WTC11 (cell line): Measurements from ENCODE around the gene VMAC. TPM values are rescaled to one million over a fixed set of nuclear protein-coding genes. Genes with fewer than 3 reads are reported as not detected.

ENCODE experiments used
- ATAC-seq: fragments of 200-7000 bp; cut with Tn5 transposase; 2 replicates; pipeline ENCODE4 v1.10.0; 2021; ENCODE audit warnings: mild to moderate bottlenecking, moderate library complexity
- CTCF ChIA-PET: fragments of 300-600 bp; sonication (Branson Sonifier 250); formaldehyde crosslinking; loops from one replicate; lab custom pipeline; 2021; ENCODE audit warnings: antibody characterized with exemption; lab: Charles Lee
- POLR2A ChIA-PET: fragments of 350-600 bp; sonication (Branson Sonifier 250); formaldehyde crosslinking; loops from one replicate; lab custom pipeline; 2021; ENCODE audit warnings: antibody characterized with exemption; lab: Charles Lee
- DNase-seq: peaks from one replicate; pipeline ENCODE4 v3.0.0; 2021; ENCODE audit warnings: low spot score
- H3K27ac Mint-ChIP-seq: 2 replicates; pipeline ENCODE4 v1.8.0; 2021; ENCODE audit warnings: mixed read lengths
- H3K27me3 Mint-ChIP-seq: 2 replicates; pipeline ENCODE4 v1.8.0; 2021; ENCODE audit warnings: low read depth, mild to moderate bottlenecking, moderate library complexity, mixed read lengths
- H3K36me3 Mint-ChIP-seq: 2 replicates; pipeline ENCODE4 v1.8.0; 2021; ENCODE audit warnings: mixed read lengths
- H3K4me1 Mint-ChIP-seq: 2 replicates; pipeline ENCODE4 v1.8.0; 2022; ENCODE audit warnings: mixed read lengths
- H3K4me3 Mint-ChIP-seq: 2 replicates; pipeline ENCODE4 v1.8.0; 2021; ENCODE audit warnings: mild to moderate bottlenecking, moderate library complexity, mixed read lengths
- H3K9me3 Mint-ChIP-seq: 2 replicates; pipeline ENCODE4 v1.8.0; 2021; ENCODE audit warnings: mixed read lengths
- ATF1 ChIP-seq: sonication (generic); formaldehyde crosslinking; IDR thresholded peaks from 2 replicates; pipeline ENCODE4 v1.8.1; 2023; ENCODE audit warnings: mild to moderate bottlenecking, moderate library complexity, missing genetic modification reagents
- CBFB ChIP-seq: sonication (generic); formaldehyde crosslinking; IDR thresholded peaks from 2 replicates; pipeline ENCODE4 v1.8.1; 2022; ENCODE audit warnings: mild to moderate bottlenecking, low read depth, missing genetic modification reagents
- CDX4 ChIP-seq: fragments of 250-450 bp; sonication (Bioruptor Pico); IDR thresholded peaks from 2 replicates; pipeline ENCODE4 v1.9.0; 2021; ENCODE audit warnings: moderate library complexity, mild to moderate bottlenecking, inconsistent platforms, borderline replicate concordance
- E2F4 ChIP-seq: sonication (generic); formaldehyde crosslinking; IDR thresholded peaks from 2 replicates; pipeline ENCODE4 v1.8.1; 2022; ENCODE audit warnings: low read depth, mild to moderate bottlenecking, moderate library complexity, missing genetic modification reagents, borderline replicate concordance
- EMX1 ChIP-seq: fragments of 250-450 bp; sonication (Bioruptor Pico); IDR thresholded peaks from 2 replicates; pipeline ENCODE4 v1.8.0; 2021; ENCODE audit warnings: mild to moderate bottlenecking
- FOXP1 ChIP-seq: sonication (generic); formaldehyde crosslinking; IDR thresholded peaks from 2 replicates; pipeline ENCODE4 v1.8.0; 2022; ENCODE audit warnings: missing genetic modification reagents, mild to moderate bottlenecking, moderate library complexity, borderline replicate concordance
- FOXP4 ChIP-seq: sonication (generic); formaldehyde crosslinking; IDR thresholded peaks from 2 replicates; pipeline ENCODE4 v1.8.0; 2022; ENCODE audit warnings: mild to moderate bottlenecking, missing genetic modification reagents
- JAZF1 ChIP-seq: fragments of 250-450 bp; sonication (Bioruptor Pico); IDR thresholded peaks from 2 replicates; pipeline ENCODE4 v1.9.0; 2021; ENCODE audit warnings: moderate library complexity, mild to moderate bottlenecking, inconsistent platforms
- JUN ChIP-seq: sonication (generic); formaldehyde crosslinking; IDR thresholded peaks from 2 replicates; pipeline ENCODE4 v1.8.0; 2023; ENCODE audit warnings: mild to moderate bottlenecking, missing genetic modification reagents
- KAT7 ChIP-seq: sonication (generic); formaldehyde crosslinking; IDR thresholded peaks from 2 replicates; pipeline ENCODE4 v1.8.1; 2023; ENCODE audit warnings: missing genetic modification reagents, mild to moderate bottlenecking, borderline replicate concordance
- MXD4 ChIP-seq: fragments of 250-450 bp; sonication (Bioruptor Pico); IDR thresholded peaks from 2 replicates; pipeline ENCODE4 v1.8.0; 2021; ENCODE audit warnings: mild to moderate bottlenecking, moderate library complexity, borderline replicate concordance
- NFYB ChIP-seq: sonication (generic); formaldehyde crosslinking; conservative IDR thresholded peaks from 2 replicates; pipeline ENCODE4 v1.8.0; 2022; ENCODE audit warnings: low read depth, missing genetic modification reagents
- OVOL2 ChIP-seq: fragments of 250-450 bp; sonication (Bioruptor Pico); IDR thresholded peaks from 2 replicates; pipeline ENCODE4 v1.9.0; 2021; ENCODE audit warnings: mild to moderate bottlenecking, borderline replicate concordance
- PREB ChIP-seq: sonication (generic); formaldehyde crosslinking; IDR thresholded peaks from 2 replicates; pipeline ENCODE4 v1.8.1; 2022; ENCODE audit warnings: mild to moderate bottlenecking, missing genetic modification reagents, moderate library complexity, borderline replicate concordance
- TP53 ChIP-seq: sonication (generic); formaldehyde crosslinking; IDR thresholded peaks from 2 replicates; pipeline ENCODE4 v1.8.1; 2023; ENCODE audit warnings: mild to moderate bottlenecking, missing genetic modification reagents
- ZNF121 ChIP-seq: sonication (generic); formaldehyde crosslinking; IDR thresholded peaks from 2 replicates; pipeline ENCODE4 v1.8.0; 2023; ENCODE audit warnings: missing genetic modification reagents
- ZNF138 ChIP-seq: sonication (generic); formaldehyde crosslinking; conservative IDR thresholded peaks from 2 replicates; pipeline ENCODE4 v1.8.1; 2022; ENCODE audit warnings: mild to moderate bottlenecking, moderate library complexity, missing genetic modification reagents
- ZNF416 ChIP-seq: fragments of 250-450 bp; sonication (Bioruptor Pico); IDR thresholded peaks from 2 replicates; pipeline ENCODE4 v1.9.0; 2021; ENCODE audit warnings: mild to moderate bottlenecking, inconsistent platforms
- total RNA-seq: library from RNA; stranded (reverse); gene quantifications from 3 replicates; pipeline ENCODE4 v1.2.3, GENCODE V29; 2021
- TF ChIP-seq, protein P1 (sequence below): fragments of 250-450 bp; sonication (Bioruptor Pico); conservative IDR thresholded peaks from 2 replicates; pipeline ENCODE4 v1.9.0; 2021; ENCODE audit warnings: mild to moderate bottlenecking
- TF ChIP-seq, protein P2 (sequence below): sonication (generic); formaldehyde crosslinking; IDR thresholded peaks from 2 replicates; pipeline ENCODE4 v1.8.1; 2023; ENCODE audit warnings: mild to moderate bottlenecking, missing genetic modification reagents

VMAC gene
- total RNA-seq, 1 experiment from 2014 or later = 2.5 TPM

- TF ChIP-seq E2F4 (CRISPR knock-in tag) (no peak), JUN (CRISPR knock-in tag) (no peak), CDX4 (no peak), TP53 (CRISPR knock-in tag) (no peak), ATF1 (no peak), MXD4 (CRISPR knock-in tag) (no peak), JAZF1 (CRISPR knock-in tag) (no peak), ZNF121 (no peak)
- TF ChIP-seq, protein P1, sequence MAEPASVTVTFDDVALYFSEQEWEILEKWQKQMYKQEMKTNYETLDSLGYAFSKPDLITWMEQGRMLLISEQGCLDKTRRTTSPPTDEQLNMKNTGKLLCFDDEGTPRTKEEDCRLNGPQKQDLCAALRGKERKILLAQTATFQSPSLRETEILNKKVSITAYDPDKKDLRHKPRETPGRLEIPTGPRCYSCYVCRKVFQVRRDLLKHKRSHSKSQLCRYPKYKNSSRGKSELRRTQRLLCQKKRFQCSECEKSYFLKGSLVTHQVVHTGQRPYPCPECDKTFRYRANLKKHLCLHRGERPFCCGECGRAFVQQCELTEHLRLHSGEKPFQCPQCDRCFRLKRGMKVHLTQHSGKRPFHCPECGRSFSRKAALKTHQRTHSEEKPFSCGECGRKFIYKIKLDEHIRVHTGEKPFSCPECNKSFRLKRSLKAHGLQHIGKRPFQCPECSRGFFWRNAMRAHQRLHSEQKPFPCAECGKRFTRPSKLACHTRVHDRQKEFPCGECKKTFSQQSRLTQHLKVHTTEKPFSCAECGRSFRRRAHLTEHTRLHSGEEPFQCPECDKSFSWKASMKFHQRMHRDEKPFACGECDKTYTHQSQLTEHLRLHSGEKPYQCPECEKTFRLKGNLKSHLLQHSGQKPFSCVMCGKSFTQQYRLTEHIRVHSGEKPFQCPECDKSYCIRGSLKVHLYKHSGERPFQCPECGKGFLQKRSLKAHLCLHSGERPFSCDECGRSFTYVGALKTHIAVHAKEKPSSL (CRISPR knock-in tag) = no peak
These were observed 28.9 kb downstream of the VMAC start (continued) for GRCh38 chr19:5933391-5934068.

DNA sequence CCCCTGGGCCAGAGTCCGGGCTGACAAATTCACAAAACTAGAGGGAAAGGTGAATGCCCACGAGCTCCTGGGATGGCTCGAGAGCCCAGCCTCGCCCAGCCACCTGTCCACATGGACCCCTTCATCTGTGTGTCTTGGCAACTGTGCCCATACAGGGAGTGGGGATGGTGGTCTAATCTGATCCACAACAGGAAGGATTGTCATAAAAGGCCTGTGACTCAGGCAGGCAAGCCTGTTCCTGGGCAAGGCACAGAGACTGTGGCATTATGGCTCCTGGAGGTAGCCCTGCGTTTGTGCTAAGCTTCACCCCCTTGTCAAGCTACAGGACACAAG is 29.4 kb downstream of the VMAC start:
- CTCF ChIA-PET = interaction anchor here (1.0 to 2.6 kb wide), 3 partner anchors 34 to 130 kb away, joined by 3 to 12 read pairs (median 4); partner anchors contain the start of gene NRTN
- ATAC-seq (no peak), DNase-seq (no peak)
- Mint-ChIP-seq H3K9me3 (no peaks in the 10 kb centered on the region), H3K27ac (no peak overlapping the region; the same call in 1 of the 2 replicates), H3K27me3 (no peaks in the 10 kb centered on the region), H3K36me3 (peaks cover 19% of the 10 kb centered on the region), H3K4me3 (no peak overlapping the region), H3K4me1 (peaks cover 4% of the 10 kb centered on the region; the same call in 1 of the 2 replicates)
- TF ChIP-seq FOXP1 (CRISPR knock-in tag) = no peak
- TF ChIP-seq EMX1 = no peak
- no peak for TF ChIP-seq CBFB (CRISPR knock-in tag)
- TF ChIP-seq, protein P2, sequence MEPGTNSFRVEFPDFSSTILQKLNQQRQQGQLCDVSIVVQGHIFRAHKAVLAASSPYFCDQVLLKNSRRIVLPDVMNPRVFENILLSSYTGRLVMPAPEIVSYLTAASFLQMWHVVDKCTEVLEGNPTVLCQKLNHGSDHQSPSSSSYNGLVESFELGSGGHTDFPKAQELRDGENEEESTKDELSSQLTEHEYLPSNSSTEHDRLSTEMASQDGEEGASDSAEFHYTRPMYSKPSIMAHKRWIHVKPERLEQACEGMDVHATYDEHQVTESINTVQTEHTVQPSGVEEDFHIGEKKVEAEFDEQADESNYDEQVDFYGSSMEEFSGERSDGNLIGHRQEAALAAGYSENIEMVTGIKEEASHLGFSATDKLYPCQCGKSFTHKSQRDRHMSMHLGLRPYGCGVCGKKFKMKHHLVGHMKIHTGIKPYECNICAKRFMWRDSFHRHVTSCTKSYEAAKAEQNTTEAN (CRISPR knock-in tag) = no peak
- POLR2A ChIA-PET = interaction anchor here (0.6 kb wide), 1 partner anchor 1062 kb away, joined by 3 read pairs; no protein-coding TSS in a partner anchor

GRCh38 chr19:5934774-5935472 is 30.3 kb downstream of the VMAC start:
- Mint-ChIP-seq H3K4me1 (peaks cover 4% of the 10 kb centered on the region; the same call in 1 of the 2 replicates), H3K27me3 (no peaks in the 10 kb centered on the region), H3K4me3 (no peak overlapping the region), H3K36me3 (peaks cover 21% of the 10 kb centered on the region), H3K9me3 (no peaks in the 10 kb centered on the region), H3K27ac (no peak overlapping the region; the same call in 1 of the 2 replicates)
- POLR2A ChIA-PET = interaction anchor here (0.6 kb wide), 1 partner anchor 1061 kb away, joined by 3 read pairs; no protein-coding TSS in a partner anchor
- ATAC-seq (no peak), DNase-seq (no peak)
- CTCF ChIA-PET = interaction anchor here (1.3 to 2.6 kb wide), 4 partner anchors 33 to 131 kb away, joined by 4 to 12 read pairs (median 8); no protein-coding TSS in a partner anchor
- TF ChIP-seq EMX1 (no peak), FOXP4 (CRISPR knock-in tag) (no peak), NFYB (CRISPR knock-in tag) (no peak), ZNF416 (CRISPR knock-in tag) (no peak), PREB (CRISPR knock-in tag) (no peak), KAT7 (no peak), OVOL2 (CRISPR knock-in tag) (no peak), ZNF138 (no peak)
